ENCODE data around the gene MTX1. TPM values are rescaled to one million over a fixed set of nuclear protein-coding genes. Genes with fewer than 3 reads are reported as not detected.
A peak's percentile ranks its signal among the peaks of the same experiment; 100 is the strongest.

The MTX1 gene
- total and polyA plus RNA-seq, 9 of the 15 experiments (the other 6 are each of a cell fraction or from before 2014, with no cell fraction given): 29.1 to 98.4 (median 66.9) TPM

DNA sequence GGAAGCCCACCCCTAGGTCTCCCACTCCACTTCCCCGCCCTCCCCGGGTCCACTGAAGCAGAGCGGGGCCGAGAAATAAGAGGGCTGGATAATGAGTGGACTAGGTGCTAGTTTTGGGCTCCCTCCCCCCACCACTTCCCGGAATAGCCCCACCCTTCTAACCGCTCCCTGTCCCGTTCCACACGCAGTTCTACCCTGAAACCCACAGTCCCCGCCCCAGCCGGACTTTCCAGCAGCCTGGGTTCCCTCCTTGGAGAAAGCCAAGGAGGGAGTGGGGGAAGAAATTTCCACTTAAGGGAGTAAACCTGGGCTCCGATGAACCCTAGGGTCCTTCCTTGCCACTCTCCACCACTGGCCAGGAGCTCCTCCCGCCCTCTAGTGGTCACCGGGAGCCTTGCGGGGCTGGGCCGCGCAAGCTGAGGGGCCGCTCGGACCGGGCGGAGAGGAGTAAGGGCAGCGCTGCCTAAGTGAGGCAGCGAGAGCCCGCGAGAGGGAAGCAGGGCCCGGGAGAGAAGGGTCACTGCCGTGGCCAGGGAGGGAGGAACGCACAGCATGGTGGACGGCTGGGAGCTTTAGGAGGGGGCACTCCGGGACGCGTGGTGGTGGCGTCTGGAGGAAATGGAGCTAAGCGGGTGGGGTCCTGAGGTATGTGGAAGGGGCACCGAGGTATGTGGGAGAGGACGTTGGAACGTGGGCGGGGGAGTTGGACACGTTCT lies 15.1 kb upstream of the MTX1 start (continued):
- TF ChIP-seq DPF2 (IDR thresholded peaks at IDR 0.05) (peak; percentile 68), ZKSCAN1 (IDR thresholded peaks at IDR 0.05; ENCODE audit: low read depth, low read length) (no peak; the same call in 1 of the 2 replicates), ZSCAN29 (IDR thresholded peaks at IDR 0.05) (no peak), MCM7 (IDR thresholded peaks at IDR 0.05) (no peak), MTF1 (CRISPR knock-in tag; IDR thresholded peaks at IDR 0.05; ENCODE audit: borderline replicate concordance) (no peak), NRF1 (conservative IDR thresholded peaks at IDR 0.05 in 1 of 2, IDR thresholded peaks at IDR 0.05 in 1 of 2) (peak; percentile 69 to 76), POLR2G (IDR thresholded peaks at IDR 0.05; ENCODE audit: low read depth, low read length) (peak; percentile 97), ZFX (CRISPR knock-in tag; IDR thresholded peaks at IDR 0.05) (peak; percentile 81), PKNOX1 (IDR thresholded peaks at IDR 0.05) (no peak), TRIM28 (IDR thresholded peaks at IDR 0.05) (0 out of 2 replicates have a peak, but pooled peaks have one; percentile 45), RBM22 (IDR thresholded peaks at IDR 0.05; ENCODE audit: low read depth, low read length, poor library complexity, severe bottlenecking) (no peak), CTCF (IDR thresholded peaks at IDR 0.05 in 2 of 3, conservative IDR thresholded peaks at IDR 0.05 in 1 of 3; ENCODE audit: insufficient read depth in 2 of 3, low read depth in 1 of 3, low read length in 3 of 3) (peak; percentile 95 to 99 (median 95)), EHMT2 (IDR thresholded peaks at IDR 0.05) (no peak), KDM2B (CRISPR knock-in tag; IDR thresholded peaks at IDR 0.05) (no peak), TOE1 (IDR thresholded peaks at IDR 0.05; ENCODE audit: borderline replicate concordance) (peak; percentile 63), TOE1 (CRISPR knock-in tag; IDR thresholded peaks at IDR 0.05; ENCODE audit: borderline replicate concordance, low read depth) (no peak), ZNF124 (CRISPR knock-in tag; IDR thresholded peaks at IDR 0.05) (no peak), ILK (tag; IDR thresholded peaks at IDR 0.05; ENCODE audit: borderline replicate concordance, low read depth) (no peak), MNT (conservative IDR thresholded peaks at IDR 0.05) (peak; percentile 25 to 71; a peak in 3 of 4 replicates), EZH2 (IDR thresholded peaks at IDR 0.05; ENCODE audit: borderline replicate concordance, low read depth, low read length) (no peak), MEF2D (tag; conservative IDR thresholded peaks at IDR 0.05; ENCODE audit: low read depth) (peak; percentile 52; the same call in 1 of the 2 replicates), MTA3 (IDR thresholded peaks at IDR 0.05; ENCODE audit: borderline replicate concordance) (peak; percentile 85)
- TF ChIP-seq, protein P1, sequence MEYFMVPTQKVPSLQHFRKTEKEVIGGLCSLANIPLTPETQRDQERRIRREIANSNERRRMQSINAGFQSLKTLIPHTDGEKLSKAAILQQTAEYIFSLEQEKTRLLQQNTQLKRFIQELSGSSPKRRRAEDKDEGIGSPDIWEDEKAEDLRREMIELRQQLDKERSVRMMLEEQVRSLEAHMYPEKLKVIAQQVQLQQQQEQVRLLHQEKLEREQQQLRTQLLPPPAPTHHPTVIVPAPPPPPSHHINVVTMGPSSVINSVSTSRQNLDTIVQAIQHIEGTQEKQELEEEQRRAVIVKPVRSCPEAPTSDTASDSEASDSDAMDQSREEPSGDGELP (CRISPR knock-in tag; IDR thresholded peaks at IDR 0.05; ENCODE audit: borderline replicate concordance): peak; percentile 79

Measured in K562 (cell line).